CMK (cell line): ENCODE results near the gene STX18.

Source experiments
- DNase-seq: peaks from one replicate; pipeline ENCODE4 v3.0.0-alpha.2; 2010; ENCODE audit warnings: low read depth

Gene STX18

DNA sequence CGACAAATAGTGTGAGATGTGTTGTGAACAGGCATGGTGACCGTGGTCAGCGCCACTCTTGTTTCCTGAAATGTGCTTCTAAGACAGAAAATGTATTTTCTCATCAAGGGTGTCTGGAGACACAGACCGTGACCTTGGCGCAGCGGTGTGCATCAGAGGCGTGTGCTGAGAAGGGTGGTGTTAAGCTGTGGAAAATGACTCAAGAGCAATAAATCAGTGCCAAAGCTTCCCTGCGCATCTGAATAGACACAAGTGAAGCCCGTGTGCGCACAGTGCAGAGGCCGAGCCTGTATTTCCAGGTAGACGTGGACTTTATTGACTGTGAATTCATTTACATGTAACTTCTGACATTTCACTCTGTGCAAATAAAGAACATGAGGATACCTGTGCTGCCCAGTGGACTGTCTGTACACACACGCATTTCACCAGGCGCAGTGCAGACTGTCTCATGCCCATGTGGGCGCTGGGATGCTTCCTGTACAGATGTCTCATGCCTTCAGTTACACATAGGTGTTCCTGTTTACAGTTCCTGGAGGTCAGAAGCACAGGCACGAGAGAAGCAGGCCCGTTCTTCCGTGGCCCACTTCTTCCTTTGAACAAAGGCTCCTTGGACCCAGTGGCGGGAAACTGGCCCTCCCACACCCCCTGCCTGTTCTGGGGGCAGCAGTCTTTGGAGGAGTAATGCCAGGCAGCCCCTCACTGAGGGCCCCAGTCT lies 123.0 kb downstream of the STX18 start:
- DNase-seq = no peak

DNA sequence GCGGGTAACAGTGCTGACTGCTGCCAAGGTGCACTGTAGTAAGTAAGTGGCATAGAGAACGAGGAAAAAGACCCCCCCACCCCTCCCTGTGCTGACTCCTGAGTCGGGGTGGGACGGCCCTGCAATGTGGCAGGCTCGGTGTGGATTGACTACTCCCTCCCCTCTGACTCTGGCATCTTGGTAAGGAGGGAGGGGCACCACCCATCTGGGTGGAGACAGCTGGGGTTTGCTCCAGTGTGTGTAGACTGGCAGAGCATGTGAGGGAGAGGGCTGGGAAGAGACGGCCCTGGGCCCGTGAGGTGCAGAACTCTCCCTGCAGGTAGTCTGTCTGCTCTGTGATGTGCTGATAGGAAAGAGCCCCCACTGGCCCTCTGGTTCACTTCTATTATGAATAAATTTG lies 124.0 kb downstream of the STX18 start:
- DNase-seq = no peak

DNA sequence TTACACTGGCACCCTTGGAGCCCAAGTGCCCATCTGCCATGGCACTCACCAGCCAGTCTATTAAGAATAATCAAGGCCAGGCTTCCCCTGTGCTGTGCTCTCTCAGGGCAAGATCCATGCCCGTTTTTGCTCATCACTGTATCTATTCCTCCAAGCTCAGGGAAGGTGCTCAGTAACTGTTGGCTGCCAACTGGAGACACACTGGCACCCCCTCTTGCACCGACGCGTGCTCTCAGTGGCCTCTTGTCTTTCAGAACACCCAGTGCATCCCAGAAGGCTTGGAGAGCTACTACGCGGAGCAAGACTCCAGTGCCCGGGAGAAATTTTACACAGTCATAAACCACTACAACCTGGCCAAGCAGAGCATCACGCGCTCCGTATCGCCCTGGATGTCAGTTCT lies 124.9 kb downstream of the STX18 start:
- DNase-seq = no peak

DNA sequence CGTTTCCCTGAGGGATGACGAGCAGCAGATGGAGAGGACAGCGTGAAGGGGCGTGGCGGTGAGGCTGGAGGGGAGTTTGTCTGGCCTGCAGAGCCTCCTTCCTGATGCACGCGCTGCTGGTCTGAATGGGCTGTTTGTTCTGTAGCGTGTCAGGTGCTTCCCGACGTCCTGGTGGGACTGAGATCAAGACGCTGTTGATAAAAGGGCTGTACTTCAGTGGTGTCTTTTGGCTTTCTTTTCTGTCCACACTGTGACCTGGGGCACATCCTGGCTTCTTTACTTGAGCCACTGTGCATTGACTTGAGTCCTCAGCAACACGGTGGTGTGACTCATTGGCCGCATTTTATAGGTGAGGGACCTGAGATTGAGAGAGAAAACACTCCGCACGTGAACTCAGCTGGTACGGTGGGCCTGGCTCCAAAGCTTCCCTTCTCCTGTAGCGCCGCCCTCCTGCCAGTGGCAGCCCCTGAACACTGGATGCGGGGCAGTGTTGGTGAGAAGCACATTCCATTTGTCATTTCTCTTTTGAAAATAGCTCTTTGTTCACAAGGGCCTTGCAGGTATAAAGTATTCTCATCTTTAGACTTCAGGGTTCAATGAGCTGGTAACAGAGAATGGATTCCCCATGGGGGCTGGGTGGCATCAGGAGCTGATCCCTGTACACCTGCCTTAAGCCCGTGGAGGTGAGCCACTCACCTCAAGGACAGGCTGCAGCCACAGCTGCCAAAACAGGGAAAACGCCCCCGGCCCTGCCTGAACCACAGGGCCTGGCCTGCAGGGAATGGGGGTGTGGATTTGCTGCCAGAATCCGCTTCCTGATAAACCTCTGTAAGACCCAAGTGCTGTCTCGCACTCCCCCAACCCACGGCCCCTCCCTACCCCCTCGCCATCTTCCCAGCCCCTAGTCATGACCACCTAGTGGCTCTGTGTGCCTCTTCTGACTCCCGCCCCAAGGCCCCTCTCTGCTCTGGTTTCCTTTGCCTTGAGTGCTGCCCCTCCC lies 125.7 kb downstream of the STX18 start:
- DNase-seq = no peak

DNA sequence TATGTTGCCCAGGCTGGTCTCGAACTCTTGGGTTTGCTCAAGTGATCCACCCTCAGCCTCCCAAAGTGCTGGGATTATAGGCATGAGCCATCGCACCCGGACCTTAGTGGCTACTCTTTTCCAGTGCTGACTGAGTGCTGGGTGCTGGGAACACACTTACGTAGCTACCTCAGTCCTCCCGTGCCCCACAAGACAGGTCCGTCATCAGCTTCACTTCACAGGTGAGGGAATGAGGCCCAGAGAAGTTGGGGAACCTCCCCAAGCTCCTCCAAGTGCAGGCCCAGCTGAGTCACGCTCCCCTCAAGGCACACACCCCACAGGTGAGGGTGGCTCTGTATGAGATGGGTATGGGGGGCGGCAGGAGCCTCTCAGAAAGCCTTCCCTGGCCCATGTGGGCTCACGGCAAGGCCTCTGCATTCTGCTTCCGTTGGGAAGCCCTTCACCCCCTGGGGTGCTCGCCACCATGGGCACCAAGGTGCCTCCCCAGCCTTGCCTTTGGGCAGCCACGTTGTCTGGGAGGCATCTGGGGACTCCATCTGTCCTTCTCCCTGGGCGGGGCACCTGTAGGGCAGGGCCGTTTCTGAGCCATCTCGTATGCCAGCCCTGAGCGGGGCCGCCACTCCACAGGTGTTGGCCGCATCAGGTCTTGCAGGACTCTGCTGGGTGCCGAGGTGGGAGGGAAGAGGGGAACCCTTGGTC lies 126.6 kb downstream of the STX18 start:
- no peak for DNase-seq

DNA sequence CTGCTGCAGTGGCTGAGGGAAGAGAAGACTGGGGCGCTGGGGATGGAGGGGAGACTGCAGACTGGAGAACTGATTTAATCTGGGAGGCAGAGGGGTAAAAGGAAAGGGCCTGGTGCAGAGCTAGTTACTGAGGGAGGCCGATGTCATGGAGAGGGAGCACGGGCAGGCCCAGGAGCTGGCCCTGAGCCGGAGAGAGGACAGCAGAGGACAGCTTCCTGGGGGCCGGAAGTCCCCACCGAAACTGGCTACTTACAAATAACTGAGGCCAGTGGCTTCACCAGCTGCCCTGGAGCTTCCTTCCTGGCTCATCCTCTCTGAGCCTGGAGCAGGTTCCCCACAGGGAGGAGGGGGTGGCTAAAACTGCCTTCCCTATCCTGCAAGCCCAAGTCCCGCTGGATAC lies 128.0 kb downstream of the STX18 start:
- no peak for DNase-seq

DNA sequence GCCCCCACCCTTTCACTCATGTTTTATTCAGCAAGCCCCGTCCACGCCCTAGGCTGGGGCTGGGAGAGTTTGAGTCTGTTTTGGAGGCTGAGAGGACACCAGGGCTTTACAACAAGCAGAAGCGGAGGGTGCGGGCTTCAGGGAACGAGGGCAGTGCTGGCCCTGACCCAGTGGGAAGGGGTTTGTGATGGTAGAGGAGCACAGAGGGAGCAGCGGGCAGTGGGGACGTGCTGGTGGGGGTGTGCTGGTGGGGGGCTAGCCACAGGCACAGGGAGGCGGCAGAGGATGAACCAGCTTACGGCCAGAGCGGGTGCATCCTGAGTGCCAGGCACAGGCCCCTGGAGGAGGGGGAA lies 128.5 kb downstream of the STX18 start:
- DNase-seq = no peak

DNA sequence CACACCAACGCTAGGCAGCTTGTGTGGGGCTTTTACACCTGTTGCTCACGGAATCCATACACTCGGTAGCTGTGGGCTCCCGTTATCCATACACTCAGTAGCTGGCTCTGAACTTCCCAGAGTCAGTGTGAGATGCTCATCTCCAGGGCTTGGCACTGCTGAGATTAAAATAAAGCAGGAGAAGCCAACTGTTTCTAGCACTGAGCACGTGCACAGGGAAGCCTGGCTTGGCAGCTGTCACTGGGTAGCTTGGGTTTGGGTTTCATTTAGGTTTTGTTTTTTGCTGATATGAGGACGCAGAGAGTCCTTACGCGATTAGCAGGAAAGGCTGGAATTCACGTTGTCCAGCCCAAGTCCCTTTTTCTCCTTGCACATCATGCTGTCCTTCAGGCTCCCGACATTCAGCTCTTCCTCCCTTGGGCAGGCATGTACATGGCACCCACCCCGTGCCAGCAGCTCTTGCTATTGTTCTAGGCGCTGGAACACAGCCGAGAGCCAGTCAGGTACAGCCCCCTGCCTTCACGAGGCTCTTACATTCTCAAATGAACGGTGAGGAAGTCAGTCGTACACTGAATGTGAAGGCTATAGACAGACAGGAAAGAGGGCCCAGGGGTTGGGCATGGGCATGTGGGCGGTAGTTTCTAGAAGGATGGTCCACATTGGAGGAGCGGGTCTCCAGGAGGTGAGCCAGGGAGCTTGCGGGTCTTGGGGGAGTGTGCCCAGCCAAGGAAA lies 129.0 kb downstream of the STX18 start:
- no peak for DNase-seq

DNA sequence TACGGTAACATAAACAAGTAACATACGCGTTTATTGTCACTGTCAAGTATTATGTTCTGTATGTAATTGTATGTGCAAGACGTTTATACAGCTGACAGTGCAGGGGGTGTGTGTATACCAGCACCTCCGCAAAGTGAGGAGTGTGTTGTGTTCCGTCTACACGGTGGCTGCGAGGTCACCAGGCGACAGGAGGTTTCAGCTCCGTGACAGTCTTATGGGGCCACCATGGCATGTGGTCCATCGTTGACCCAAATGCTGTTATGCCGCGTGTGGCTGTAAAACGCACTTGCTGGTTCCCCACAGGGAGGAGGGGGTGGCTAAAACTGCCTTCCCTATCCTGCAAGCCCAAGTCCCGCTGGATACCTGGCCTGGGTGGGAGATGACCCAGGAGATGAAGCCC lies 129.9 kb downstream of the STX18 start:
- no peak for DNase-seq

DNA sequence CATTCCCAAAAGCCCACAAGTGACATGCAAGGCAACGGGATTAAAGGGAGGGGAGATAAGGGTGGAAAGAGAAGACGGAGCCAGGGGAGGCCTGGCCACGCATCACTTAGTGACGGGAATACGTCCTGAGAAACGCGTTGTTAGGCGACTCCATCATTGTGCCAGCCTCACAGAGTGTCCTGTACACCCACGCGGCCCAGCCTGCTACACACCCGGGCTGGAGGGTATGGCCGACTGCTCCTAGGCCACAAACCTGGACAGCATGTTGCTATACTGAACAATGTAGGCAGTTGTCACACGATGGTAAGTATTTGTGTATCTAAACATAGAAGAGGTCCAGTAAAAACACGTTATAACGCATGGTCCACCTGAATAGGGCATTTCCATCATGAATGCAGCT lies 131.6 kb downstream of the STX18 start:
- DNase-seq = no peak

DNA sequence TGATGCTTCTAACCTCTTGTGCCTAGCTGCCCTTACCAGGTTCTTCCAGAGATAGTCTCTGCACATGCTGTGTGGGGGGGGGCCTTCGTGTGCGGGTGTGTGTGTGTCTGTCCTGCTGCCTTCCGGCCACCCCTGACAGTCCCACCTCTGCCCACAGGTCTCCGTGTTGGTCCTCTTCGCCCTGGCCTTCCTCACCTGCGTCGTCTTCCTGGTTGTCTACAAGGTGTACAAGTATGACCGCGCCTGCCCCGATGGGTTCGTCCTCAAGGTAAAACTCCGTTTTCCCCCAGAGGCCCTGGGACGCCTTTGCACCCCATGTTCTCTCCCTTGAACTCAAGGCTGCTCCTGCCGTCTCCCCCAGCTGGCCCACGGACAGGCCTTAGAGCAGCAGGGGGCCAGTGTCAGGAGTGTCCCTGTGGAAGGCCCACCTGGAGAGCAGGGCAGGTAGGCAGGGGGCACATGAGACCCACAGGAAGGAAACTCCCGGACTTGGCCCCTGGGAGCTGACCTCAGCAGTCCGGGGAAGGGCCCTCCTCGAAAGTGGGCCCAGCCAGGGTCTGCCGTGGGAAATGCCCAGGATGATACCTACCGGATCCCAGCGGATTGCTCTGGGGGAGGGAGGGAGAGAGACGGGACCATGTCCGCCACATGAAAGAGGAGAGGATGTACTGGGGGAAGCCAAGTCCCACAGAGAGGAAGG lies 132.3 kb downstream of the STX18 start:
- no peak for DNase-seq

DNA sequence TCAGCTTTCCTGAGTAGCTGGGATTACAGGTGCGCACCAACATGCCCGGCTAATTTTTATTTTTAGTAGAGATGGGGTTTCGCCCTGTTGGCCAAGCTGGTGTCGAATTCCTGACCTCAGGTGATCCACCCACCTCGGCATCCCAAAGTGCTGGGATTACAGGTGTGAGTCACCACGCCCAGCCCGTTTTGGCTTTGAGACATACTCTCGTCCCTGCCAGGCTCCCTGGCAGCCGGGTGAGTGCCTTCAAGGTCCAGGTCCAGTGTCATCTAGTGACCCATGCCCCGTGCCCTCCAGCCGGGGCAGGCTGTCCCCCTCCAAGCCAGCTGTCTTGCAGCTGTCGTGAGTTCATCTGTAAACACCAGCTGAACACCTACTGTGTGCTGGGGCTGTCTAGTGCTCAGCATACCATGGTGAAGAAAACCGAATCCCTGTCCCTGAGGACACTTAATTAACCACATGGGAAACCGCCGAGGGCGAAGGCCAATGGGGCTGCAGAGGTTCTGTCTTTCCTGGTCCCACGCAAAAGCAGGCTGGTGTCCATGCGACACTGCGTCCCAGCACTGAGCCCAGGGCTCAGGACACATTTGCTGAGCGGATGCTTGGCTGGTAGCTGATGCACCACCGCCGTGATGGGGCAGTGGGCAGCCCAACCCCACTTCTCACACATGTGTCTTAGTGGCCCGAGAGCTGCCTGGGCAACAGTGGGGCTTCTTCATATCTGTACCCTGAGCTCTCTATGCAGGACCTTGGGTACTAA lies 133.1 kb downstream of the STX18 start:
- no peak for DNase-seq

DNA sequence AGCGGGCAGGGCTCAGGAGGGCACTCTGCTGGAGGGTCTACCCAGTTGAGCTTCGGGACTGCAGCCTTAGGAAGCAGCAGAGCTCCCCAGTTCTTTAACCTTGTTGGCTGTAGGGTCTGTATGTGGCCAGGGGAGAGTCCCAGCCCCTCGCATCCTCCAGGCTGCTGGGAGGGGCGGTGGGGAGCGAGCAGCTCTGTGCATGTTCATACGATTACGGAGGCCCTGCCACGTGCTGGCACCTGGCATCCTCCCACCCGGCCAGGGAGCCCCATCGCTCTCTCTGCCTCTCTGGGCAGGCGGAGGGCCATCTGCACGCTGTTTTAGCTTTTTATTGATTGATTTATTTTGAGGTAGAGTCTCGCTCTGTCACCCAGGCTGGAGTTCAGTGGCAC lies 133.7 kb downstream of the STX18 start:
- DNase-seq = no peak

DNA sequence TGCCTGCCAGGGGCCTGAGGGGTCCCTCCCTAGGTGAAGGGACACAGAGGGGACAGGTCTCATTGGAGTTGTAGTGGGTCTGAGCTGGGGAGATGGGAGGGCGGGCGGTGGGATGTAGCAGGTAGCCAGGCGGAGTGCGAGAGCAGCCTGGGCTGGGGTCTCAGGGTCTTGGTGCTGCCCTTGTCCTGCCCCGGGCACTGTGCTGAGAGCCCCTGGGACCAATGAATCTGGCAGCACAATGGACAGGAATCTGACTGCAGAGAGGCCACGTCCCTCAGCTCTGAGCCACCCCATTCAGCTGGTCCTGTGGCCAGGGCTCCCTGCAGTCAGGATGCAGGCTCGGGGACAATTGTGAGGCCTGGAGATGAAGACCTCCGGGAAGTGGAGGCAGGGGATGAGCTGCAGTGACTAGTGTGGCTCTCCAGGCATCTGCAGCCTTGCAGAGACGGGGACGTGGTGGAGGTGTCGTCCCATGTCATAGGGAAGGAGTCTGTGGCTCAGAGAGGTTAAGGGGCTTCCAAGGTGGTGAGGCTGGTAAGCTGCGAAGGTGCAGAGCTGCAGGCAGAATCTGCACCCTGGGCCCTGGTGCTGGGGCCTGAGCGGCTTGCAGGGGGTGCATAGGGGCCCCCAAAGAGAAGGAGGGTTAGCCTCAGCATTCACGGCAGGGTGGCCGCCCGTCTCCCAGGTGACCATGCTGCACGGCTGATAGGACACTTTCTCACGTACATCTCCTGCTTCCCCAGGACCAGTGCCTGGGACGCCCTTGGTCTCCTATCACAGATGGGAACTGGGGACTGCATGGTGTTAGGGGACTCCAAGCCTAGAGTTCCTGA lies 134.3 kb downstream of the STX18 start:
- DNase-seq = no peak

DNA sequence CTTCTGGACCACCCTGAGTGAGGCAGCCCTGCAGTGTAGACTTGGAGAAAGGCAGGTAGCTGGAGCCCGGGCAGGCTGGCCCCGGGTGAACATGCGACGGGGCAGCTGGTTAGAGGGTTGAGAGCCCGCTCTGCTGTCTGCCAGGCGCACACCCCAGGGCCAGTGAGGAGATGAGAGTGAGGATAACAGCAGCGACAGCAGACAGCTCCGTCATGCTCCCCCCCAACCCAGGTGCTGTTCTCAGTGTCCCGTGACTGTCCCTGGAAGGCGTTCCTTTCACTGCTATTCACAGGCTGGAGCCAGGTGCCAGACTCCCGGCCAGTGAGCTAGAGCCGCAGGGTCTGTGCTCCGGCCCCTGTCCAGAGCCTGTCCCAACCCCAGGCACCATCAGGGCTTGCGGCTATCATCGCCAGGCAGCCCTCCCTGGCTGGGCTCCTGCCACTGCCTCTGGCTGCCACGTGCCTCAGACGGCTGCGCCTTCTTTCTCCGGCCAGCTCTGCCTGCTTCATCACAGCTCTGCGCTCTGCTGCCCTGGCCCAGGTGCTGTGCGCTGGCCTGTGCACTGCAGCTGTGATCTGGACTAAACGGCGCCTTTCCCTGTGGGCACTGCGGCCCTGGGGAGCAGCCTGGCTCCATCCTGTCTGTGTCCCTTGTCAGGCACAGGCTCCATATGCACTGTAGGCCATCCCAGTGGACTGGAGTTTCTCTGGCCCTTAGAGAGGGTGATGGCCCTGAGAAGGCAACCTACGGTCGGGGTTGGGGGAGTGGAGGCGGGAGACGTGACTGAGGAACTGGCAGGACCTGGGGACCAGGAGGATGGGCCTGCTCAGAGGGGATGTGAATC lies 135.2 kb downstream of the STX18 start:
- no peak for DNase-seq

DNA sequence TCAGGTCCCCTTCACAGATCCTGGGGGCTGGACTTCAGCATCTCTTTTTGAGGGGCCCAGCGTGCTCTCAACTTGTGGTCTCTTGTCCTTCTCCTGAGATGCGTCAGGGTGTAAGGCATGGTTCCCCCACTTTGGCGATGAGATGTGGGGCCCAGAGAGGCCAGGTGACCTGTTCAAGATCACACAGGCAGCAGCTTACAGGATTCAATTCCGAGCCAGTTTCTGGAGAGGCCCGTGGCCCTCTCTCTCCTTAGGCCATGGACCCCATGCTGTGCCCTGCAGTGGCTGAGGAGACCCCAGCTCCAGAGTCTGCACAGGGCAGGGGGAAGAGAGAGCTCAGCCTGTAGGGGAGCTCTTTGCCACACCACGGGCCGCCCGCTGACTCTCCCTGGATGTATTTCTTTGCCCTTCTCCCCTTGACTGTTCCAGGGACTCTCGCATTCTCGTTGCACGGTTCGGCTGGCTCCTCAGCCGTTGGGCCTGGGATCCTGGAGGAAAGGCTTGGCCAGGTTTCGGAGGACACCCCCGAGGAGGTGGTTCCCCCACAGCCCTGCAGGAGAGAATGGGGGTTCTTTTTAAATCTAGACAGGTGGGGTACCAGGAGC lies 136.4 kb downstream of the STX18 start:
- no peak for DNase-seq

DNA sequence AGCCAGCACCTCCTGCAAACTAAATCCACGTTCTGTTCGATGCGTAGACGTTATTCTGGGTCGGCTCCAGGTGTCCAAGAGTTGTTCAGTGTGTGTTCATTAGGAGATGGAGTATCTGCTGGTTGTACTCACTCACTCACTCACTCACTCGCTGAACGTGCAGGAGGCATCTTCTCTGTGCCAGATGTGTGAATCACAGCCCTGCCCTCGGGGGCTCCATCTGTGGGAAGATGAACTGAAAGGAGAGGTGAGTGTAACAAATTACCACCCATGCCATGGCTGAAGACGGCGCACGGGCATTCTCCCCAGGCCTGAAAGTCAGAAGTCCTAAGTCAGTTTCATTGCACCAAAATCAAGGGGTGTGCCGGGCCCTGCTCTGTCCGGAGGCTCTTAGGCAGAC lies 138.9 kb downstream of the STX18 start:
- DNase-seq = no peak

DNA sequence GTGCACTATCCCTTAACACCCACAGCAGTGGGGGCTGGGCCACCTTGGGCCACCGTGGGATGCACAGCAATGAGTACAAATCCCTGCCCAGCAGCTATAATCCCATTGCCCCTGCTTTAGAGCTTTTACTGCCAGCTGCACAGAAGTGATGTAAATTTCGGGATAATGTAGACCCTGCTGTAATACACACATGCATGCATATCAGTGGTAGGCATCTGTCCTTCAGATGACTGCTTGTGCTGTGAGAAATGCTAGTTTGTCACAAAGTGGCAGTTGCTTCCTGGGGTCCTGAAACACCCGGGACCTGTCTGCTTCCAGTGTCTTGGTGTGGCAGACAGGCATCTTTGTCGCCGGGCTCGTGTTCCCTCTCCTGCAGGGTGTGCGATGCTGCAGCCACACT lies 140.8 kb downstream of the STX18 start:
- no peak for DNase-seq

DNA sequence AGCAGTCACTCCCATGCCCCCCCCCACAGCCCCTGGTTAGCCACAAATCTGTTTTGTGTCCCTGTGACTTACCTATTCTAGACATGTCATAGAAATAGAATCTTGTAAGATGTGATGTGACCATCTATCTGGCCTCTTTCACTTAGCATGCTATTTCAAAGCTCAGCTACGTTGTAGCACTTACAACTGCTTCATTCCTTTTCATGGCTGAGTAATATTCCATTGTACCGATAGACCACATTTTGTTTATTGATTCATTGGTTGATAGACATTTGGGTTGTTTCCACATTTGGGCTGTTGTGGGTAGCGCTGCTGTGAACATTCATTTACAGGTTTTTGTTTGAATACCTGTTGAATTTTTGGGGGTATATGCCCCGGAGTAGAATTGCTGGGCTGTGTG lies 143.4 kb downstream of the STX18 start:
- DNase-seq = no peak
